Stimulated activated CD4-positive, alpha-beta T cell treated with anti-CD3 and anti-CD28 coated beads, Interleukin-2, amount 100 ng/mL, for 48 hours (primary cell): ENCODE data around the gene MST1.

Experiments
- DNase-seq, 2 donors: peaks; one replicate each; pipeline ENCODE4 v3.0.0-alpha.2; 2020

MST1 gene

DNA sequence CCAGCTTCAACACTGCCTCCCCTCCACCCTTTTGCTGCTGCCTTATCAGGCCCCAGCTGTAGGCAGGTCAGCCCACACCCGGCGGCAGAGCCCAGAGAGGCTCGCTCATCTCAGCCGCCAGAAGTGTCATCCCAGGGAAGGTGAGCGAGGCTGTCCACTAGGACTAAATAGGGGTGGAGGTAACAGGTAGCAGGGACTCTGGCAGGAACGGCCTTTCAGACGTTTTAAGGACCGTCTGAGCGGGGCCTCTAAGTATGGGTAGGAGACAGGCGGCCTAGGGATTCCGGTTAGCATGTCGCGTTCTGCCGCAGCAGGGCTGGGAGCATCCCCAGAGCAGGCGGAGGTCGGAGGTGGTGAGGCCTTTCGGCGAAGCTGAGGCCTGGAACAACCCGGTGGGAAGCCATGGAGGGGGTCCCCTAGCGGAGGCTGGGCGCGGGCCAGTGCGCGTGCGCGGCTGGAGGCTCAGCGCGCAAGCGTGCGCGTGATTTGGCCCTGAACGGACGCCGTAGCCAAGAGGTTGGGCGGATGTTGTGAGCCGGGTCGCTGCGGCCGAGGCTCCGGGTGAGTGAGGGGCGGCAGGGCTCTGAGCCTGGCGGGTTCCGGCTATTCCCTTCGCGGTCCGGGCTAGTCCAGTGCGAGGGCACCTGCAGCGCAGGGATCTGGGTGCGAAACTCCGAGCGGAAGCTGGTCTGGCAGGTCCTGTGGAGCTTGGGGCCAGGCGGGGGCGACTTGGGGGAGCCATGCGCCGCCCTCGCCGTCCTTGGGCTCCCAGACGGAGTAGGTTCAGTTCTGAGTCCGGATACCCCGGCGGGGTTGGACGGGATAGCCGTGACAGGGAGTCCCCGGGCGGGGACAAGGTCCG, at the start of gene MST1, which contains the start of gene RNF123:
Gene MST1, minus strand, starts transcription at position 429 of the 862 bp plus-strand sequence. CDS start 783 bp downstream, outside the sequence.
Gene RNF123, plus strand, starts transcription at position 512 of the 862 bp plus-strand sequence. CDS start 1,609 bp downstream, outside the sequence.
- peak; percentile 91 to 93 for DNase-seq

DNA sequence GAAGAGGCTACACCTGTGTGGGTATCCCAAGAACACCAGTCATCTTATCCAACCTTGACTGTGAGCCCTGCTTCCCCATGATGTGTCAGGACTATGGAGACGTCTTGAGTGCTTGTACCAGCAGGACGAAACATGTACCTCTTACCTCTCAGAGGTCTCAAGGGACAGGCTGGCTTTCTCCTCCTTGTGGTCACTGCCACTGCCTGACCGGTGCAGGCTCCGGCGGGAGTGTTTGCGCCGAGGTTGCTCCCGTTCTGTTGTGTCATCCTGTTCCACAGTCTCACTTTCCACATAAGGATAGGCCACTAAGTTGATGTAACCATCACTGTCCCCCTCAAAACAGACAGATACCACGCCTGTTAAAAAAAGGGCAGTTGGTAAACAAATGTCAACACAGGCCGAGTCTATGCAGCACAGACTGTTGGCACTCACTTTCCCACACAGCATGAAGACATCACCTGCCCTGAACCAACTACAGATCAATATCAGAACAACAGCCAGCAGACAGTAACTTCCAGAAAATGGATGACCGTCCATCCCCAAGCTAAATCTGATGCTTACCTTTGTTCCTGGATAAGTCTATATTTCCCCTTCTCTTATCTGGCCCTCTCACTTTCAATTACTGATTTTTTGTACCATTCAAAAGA, 48.9 kb upstream of the MST1 start:
- DNase-seq = no peak

DNA sequence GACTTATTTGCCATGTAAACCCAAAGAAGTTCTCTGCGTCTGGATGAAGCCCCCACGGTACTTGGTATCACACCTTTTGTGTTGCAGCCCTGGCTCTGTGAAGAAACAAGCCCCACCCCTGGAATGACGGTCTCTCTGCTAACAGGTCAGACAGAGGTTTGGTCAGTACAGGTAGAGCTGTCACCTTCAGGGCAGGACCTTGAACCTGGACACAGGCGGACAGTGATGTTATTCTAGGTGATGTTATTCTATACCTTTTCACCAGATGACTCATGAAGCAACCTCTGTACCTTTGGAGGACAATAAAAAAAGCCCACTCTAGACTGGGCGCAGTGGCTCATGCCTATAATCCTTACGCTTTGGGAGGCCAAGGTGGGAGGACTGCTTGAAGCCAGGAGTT, 45.5 kb upstream of the MST1 start:
- DNase-seq = no peak

DNA sequence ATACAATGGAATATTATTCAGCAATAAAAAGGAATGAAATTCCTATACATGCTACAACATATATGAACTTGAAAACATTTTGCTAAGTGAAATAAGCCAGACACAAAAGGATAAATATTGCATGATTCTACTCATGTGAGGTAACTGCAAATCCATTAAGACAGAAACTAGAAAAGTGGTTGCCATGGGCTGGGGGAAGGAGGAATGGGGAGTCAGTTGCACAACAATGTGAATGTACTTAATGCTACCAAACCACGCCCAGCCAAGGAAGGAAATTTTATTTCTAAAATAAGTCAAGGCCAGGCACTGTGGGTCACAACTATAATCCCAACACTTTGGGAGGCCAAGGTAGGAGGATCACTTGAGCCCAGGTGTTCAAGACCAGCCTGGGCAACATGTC, 44.3 kb upstream of the MST1 start:
- no peak for DNase-seq

DNA sequence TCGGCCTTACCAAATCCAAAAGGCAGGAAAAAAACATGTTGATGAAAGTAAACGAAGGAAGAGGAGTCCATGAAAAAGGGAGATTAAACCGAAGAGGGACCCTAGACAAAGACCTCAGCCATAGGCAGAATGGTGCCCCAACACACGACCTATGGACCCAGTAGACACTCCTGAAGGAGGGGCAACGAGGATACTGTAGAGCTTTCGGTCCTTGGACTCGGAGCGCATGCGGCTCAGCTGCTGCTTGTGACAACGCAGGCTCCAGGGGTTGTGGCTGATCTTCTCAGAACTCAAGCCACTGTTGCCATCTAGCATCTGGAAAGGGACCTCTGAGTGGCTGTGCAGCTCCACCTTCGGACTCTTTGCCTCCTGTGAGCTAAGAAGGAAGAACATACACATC, 43.3 kb upstream of the MST1 start:
- DNase-seq = no peak

DNA sequence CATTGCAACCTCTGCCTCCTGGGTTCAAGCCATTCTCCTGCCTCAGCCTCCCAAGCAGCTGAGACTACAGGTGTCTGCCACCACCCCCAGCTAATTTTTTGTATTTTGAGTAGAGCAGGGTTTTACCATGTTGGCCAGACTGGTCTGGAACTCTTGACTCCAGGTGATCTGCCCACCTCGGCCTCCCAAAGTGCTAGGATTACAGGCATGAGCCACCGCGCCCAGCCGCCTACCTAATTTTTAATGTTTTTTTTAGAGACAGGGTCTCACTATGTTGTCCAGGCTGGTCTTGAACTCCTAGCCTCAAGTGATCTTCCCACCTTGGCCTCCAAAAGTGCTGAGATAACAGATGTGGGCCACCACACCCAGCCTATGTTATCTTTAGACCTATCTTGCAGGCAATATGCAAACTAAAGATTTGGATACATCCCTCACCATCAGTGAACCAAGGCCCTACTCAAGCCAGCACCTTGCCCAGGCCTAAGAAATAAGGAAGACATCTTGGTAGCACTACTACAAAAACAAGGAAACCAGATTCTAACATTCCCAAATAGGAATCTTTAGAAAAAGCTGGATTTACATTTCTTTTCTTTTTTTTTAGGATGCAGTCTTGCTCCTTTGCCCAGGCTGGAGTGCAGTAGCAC, 40.8 kb upstream of the MST1 start:
- no peak for DNase-seq

DNA sequence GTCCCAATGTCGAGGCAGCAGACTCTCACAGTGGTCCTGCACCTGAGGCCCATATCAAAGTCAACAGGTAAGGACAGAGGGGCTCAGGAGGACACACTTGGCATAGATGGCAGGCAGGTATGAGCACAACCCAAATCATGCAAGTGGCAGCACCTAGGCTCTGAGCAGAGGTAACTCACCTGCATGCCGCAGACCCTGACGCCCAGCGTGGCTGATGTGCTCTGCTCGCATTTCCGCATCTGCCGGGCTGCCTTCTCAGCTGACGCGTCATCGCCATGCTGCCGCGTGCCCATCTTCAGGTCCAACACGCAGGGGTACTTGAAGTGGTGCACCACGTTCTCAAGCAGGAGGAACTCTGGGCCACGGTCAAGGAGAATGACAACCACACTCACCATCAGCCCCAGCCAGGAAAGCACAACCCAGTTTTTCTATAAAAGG, 38.7 kb upstream of the MST1 start:
- no peak for DNase-seq

DNA sequence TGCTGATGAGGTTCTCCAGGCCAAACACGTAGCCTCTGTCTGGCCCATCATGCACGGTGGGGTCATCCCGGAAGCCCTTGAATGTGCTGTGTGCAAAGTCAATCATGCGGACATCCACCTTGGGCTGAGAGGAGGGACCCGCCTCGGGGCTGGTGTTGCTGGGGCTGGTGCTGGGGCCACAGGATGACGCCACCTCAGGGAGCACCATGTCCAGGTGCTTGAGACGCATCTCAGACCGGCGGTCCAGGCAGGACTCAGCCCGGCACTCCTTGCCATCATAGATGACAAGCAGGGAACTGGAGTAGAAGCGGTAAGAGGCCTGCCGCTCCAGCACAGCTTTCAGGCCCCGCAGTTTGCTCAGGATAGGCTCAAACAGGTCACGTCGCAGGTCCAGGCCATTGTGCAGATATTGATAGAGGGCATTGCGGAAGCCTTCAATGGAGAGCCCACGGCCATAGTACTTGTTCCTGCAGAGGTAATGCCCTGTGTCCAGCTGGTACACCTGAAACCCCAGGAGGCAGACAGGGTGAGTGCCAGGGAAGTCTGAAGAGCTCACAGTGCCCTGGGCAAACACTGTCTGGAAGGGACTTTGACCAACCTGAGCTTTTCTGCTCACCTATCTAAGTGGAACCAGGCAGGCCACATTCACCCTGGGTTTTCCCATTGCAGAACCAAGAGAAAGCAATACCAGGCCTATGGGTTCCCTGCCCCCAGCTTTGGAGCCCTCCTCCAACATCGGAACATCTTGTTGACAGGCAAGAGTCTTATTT, 38.1 kb upstream of the MST1 start:
- no peak for DNase-seq

DNA sequence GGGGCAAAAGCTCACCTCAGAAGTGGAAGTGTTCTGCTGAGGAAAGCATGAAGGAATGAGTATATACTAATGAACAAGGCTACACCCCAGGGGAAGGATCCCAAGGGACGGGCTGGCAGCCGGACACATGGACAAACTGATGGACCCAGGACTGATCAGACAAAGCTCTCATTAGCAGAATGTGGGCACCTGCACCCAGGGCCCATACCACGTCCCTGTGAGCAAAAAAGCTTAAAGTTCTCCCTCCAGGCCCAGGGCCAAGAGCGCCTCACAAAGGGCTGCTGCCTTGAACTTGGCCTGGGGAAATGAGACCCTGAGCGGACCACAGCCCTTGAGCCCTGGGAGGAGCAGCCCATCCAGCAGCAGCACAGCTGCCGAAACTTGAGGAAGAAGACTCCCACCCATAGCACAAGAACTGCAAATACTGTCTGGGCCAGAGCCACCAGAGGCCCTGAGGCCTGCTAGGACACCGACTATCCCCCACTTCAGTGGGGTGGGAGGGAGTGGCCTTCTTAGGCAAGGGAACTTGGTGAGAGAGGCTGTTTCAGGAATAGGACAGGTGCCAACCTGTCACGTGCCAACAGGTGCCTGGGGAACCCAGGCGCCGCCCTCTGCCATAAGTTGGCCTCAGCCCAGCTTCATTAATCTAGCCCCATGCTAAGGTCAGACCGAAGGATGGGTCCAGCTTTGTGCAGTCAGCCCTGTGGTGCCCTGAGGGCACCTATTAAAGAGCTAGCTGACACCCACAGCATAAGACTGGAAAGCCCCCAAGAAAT, 36.8 kb upstream of the MST1 start:
- DNase-seq = no peak

DNA sequence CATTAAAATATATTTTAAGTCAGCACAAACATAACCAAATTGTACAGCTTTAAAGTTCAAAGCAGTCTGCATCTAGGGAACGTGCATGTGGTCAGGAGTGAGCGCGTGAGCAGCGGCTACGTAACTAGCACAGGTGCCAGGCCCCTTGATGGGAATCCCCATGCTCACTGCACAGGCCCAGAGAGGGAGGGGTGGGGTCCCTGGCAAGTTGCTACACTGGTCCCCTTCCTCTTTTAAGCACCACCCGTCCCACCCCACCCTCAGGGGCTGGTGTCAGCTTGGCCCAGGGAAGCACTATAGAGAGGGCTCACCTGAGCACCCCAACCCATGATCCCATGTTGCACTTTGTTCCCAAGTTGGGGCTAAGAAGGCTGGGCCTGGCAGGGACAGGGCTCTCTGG, 35.3 kb upstream of the MST1 start:
- no peak for DNase-seq

DNA sequence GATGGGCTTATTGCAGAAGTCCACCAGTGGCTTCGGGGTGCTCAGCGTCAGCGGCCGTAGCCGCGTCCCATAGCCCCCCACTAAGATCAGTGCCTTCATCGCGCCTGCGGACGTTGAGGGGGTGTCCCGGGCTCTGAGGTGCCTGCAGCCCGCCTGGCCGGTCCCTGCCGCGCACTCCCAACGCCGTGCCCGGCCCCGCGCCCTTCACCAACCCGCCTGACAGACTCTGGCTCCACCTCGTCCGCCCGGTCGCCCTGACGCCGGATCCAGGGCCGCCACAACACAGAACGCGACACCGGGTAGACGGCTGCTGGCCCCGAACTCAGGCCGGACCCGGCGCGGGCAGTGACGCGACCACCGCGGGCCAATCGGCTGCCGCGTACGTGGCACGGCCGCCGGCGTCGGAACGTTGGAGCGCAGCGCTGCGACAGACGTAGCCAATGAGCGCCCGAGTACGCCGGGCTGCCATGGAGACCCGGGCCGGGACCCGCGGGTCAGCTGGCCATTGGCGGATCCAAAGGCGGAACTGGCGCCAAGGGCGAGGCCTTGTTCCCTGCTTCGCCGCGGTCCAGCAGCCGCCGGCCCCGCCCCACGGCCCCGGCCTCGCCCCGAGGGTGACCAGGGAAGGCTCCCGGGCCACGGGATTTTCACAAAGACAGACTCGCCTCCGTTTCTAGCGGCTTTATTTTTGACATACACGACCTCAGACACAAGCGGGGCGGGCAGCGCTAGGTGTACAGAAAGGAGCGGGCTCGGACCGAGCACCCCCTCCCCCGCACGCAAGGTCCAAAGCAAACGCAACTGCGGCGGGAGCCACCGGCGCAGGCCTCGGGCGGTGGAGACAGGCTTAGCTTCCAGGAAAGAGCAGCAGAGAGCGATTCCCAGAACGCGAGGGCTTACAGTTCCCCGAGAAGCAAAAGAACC, 34.6 kb upstream of the MST1 start, which contains the start of gene GMPPB:
Gene GMPPB, minus strand, starts transcription at position 324 of the 924 bp plus-strand sequence. Its CDS starts 225 bp downstream, at position 99.
- DNase-seq = peak; percentile 92 to 95

DNA sequence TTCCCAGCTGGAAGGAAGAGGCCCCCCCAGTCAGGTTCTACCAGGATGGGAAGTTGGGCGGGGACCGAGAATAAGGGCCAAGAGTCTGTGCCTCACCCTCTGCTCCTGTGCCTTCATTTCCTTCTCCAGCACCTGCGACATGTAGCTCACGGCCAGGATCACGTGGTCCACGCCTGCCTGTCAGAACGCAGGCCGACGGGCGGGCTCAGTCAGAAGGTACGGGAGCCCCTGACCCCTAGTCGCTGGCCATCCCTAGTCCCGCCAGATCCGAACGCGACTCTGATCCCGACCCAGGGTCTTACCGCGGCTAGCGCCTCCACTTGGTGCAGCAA, 34.0 kb upstream of the MST1 start:
- DNase-seq = peak; percentile 41 to 56

DNA sequence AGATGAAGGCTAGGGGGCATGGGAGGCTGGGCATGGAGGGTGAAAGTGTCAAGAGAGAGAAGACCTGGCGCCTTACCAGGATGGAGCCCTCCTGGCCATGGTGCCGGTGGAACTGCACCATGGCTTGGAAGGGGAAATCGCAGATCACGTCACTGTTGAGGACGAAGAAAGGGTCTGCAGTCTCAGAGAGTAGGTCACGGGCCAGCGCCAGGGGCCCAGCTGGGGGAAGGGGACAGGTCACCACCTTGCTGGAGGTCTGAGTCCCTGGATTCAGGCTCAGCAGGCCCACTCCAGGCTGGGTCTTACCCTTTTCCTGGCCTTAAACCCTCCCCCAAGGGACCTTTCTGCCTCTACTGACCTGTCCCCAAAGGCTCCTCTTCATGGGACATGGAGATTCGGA, 33.6 kb upstream of the MST1 start:
- DNase-seq = no peak

DNA sequence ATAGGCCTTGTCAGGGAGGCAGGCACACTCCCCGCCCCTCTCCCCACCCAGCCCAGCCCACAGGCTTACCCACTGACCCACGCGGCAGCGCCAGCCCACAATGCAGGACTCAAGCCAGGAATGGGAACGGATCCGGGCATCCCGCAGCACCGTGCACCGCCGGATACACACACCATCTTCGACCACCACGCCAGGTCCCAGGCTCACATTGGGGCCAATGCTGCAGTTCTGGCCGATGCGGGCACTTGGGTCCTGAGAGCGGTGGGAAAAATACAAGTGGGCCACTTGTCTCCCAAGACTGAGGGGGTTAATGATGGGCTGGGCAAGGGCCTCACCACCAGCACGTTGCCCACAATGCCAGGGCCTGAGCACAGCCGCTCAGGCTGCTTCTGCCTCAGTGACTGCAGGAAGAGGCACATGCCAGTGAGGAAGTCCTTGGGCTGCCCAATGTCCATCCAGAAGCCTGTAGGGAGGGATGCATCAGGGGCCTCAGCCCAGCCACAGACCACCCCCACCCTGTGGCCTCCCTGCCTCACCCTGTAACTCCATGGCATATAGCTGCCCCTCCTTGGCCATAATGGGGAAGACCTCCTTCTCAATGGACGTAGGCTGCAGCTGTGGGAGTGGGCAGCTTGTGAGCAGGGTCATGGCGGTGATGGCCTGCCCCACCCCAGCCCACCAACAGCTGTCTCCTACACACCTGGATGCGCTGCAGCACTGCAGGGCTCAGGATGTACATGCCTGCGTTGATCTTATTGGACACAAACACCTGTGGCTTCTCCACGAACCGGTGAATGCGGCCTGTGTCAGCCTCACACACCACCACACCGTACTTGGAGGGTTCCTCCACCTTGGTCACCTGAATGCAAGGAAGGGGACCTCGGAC, 32.9 kb upstream of the MST1 start:
- no peak for DNase-seq

DNA sequence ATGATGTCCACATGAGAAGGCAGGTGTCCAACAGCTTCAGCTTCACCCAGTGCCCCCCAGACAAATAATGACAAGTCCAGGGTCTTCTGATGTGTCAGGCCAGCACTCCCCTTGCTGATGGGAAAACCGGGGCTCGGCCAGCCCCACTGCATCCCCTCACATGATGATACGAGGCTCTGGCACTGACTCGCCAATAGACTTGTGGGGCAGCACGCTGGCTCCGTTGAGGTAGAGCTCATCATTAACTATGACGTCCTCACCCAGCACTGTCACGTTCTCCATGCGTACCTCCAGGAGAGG, 32.3 kb upstream of the MST1 start:
- no peak for DNase-seq

DNA sequence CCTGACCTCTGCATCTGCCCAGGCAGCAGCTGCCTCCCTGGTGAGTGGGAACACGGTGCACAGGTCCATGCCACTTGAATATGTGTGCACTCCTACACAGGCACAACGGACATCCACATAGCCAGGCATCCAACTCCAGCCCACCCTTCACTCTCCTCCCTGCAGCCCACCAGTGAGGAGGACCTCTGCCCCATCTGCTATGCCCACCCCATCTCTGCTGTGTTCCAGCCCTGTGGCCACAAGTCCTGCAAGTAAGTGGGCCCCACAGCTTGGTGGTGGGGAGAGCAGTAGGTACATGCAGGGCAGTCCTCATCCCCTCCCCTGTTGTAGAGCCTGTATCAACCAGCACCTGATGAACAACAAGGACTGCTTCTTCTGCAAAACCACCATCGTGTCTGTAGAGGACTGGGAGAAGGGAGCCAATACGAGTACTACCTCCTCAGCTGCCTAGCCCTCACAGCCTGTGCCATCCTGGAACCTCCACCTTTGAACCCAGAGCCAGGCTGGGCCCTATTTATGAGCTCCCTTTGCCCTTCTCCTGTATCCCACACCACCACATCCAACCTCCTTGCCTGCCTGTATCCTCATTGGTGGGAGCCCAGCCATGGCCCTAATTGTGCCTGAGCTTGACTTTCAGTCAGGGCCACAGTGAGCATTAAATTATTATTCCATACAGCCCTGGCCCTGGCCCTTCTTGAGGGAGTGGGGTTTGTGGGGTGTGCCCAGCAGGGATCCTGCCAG, 31.8 kb upstream of the MST1 start:
- no peak for DNase-seq

DNA sequence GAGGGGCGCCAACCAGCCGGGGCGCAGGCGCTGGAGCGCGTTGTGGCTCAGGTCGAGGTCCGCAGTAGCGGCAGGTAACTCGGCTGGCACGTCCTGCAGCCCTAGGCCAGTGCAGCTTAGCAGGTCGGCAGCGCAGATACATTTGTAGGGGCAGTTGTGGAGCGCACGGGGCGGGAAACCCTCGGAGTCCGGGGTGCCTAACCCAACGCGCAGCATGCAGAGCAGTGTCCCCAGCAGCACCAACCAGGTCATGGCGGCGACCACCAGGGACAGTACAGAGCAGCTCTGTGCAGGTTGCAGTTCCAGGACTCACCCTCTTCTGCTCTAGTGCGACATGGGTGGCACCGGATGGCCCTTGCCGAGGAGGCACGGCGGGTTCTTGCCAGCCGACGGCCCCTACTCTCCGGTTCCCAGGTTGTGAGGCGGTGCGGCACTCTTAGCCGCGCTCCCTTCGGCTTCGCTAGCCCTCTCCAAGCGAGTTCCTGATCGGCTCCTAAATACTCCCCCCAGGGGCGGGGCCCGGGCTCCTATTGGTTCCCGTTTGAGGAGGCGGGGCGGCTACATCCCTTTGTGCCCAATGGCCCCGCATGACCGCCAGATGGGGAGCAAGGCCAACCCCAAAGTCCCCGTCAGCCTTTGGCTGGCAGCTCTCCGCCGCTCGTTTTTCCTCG, 30.1 kb upstream of the MST1 start, which contains the start of gene AMIGO3:
Gene AMIGO3, minus strand, starts transcription at position 471 of the 671 bp plus-strand sequence. Its CDS starts 219 bp downstream, at position 252.
- DNase-seq = peak; percentile 84 to 88

DNA sequence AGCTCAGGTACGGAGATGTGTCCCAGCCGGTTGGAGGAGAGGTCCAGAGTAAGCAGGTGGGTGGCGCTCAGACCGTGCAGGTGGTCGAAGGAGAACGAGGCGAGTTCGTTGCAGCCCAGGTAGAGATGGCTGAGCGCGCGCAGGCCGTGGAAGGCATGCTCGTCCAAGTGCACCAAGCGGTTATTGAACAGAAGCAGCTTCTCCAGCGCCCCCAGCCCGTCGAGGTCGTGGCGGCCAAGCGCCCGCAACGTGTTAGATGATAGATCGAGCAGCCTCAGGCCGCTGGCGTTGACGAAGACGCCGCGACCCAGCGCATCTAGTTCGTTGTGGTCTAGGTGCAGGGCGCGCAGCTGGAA, 29.6 kb upstream of the MST1 start:
- DNase-seq = no peak
